ENCODE data around the gene PHACTR3. TPM values are rescaled to one million over a fixed set of nuclear protein-coding genes. Genes with fewer than 3 reads are reported as not detected.

Gene PHACTR3
- total RNA-seq, 1 donor = not detected

- no peak for DNase-seq (ENCODE audit: low read depth)
- TF ChIP-seq CTCF (IDR thresholded peaks at IDR 0.05; ENCODE audit: insufficient read depth, low read depth, low read length) = no peak
- no peak overlapping the region for H3K4me3 ChIP-seq (ENCODE audit: low read depth, low read length)
These were observed 145.0 kb downstream of the PHACTR3 start for GRCh38 chr20:59749301-59749700.

DNA sequence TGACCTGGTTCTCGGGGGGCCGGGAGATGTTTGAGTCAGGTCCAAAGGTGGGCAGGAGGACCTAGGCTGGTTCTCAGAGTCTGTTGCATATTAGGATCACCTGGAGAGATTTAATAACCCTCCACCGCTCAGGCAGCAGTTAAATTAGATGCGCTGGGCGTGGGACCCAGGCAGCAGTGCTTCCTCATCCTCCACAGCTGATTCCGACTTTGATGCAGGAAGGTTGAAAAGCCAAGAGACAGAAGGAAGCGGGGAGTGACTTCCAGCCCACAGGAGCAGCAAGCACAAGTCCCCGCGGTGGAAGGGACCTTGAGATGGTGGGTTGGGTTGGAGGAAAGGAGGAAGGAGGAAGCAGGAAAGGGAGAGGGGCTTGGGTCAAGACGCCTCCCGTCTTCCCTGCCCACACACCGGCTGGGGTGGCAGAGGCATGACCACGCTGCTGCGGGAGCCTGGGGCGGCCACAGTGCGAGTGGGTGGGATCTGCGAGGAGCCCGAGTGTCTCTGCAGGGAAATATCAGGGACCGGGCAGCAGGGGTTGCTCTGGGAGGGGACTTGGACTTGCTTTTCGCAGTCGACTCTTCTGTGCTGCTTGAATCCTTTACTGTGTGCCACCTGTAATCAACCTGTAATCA lies 146.0 kb downstream of the PHACTR3 start:
- TF ChIP-seq CTCF (IDR thresholded peaks at IDR 0.05; ENCODE audit: insufficient read depth, low read depth, low read length) = no peak
- no peak for DNase-seq (ENCODE audit: low read depth)
- no peak overlapping the region for H3K4me3 ChIP-seq (ENCODE audit: low read depth, low read length)

DNA sequence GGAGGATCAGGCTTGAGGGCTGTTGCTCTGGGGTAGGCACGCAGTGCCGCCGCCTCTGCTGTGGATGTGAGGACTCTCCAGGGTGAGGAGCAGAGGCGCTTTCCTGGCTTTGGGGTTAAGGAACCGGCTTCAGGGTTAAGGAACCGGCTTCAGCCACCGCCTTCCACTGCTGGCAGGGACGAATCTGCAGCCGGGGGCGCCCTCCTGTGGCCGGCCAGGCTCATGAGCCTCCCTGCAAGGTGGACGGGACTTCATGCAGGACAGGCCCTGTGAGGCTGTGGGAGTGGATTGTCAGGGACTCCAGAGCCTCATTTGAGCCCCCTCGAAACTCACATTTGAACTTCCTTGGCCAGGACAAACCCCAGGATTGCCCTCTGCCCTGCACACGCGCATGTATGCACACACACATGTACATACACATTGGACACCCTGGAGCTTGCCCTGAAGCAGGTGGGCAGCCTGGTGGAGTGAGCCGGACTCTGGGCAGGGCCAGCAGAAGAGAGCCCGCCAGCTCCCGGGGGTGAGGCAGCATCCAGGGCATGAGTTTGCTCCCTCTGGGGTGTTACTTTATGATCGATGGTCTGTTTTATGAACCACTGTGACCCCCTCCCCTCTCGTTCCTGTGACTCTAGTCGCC lies 146.9 kb downstream of the PHACTR3 start:
- no peak overlapping the region for H3K4me3 ChIP-seq (ENCODE audit: low read depth, low read length)
- peak; percentile 20 for DNase-seq (ENCODE audit: low read depth)
- peak; percentile 46 for TF ChIP-seq CTCF (IDR thresholded peaks at IDR 0.05; ENCODE audit: insufficient read depth, low read depth, low read length)

DNA sequence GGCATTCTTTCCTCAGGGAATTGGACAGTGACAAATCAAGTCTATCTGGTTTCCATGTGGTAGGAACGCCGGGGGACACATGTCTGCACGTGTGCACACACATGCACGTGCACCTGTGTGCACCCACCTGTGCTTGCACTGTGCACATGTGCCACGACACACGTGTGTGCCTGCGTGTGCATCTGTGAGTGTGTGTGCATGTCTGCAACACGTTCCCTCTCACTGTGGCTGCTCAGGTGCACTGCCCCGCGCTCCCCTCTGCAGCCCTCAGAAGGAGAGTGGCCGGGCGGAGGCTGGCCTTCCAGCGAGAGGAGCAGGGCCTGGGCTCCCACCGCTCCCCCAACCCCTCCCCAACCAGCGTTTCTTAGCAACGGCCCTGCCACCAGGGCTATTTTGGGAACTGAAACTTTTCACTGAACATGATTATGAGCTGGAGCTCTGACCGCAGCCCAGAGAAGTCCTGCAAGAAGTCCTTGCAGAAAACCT lies 147.8 kb downstream of the PHACTR3 start:
- no peak overlapping the region for H3K4me3 ChIP-seq (ENCODE audit: low read depth, low read length)
- TF ChIP-seq CTCF (IDR thresholded peaks at IDR 0.05; ENCODE audit: insufficient read depth, low read depth, low read length) = no peak
- no peak for DNase-seq (ENCODE audit: low read depth)

- H3K4me3 ChIP-seq (ENCODE audit: low read depth, low read length) = no peak overlapping the region
- no peak for DNase-seq (ENCODE audit: low read depth)
- no peak for TF ChIP-seq CTCF (IDR thresholded peaks at IDR 0.05; ENCODE audit: insufficient read depth, low read depth, low read length)
These were observed 148.5 kb downstream of the PHACTR3 start for GRCh38 chr20:59752704-59753460.

DNA sequence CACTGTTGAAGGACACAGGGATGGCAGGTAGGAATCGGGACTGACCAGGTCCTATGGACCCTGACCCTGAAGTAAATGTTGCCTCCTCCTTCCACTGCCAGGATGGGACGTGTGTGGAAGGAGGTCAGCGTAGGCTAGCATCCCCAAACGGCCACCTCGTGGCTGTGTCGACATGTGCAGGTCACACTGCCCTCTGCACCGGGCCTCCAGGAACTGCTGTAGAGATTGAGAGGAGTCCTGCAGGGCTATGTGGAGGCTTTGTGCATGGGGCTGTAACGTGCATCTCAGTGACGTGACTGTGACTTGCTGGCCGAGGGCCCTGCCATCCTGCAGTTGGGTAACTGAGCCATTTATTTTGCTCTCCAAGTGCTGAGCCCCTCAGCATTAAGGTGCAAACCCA lies 149.5 kb downstream of the PHACTR3 start:
- H3K4me3 ChIP-seq (ENCODE audit: low read depth, low read length) = no peak overlapping the region
- no peak for TF ChIP-seq CTCF (IDR thresholded peaks at IDR 0.05; ENCODE audit: insufficient read depth, low read depth, low read length)
- no peak for DNase-seq (ENCODE audit: low read depth)

Data from fibroblast of villous mesenchyme (primary cell).